Sigmoid colon (tissue), 7 donors: ENCODE measurements around the gene TAL2. TPM values are rescaled to one million over a fixed set of nuclear protein-coding genes. Genes with fewer than 3 reads are reported as not detected.
A peak's percentile ranks its signal among the peaks of the same experiment; 100 is the strongest.

ENCODE experiments used
- DNase-seq: peaks from one replicate; pipeline ENCODE4 v3.0.0-alpha.2; 2019
- H3K27ac ChIP-seq, 4 donors: fragments of 200-600 bp; sonication (generic); one replicate each; pipeline ENCODE4 v1.5.1; 2016 to 2019; ENCODE audit warnings: mild to moderate bottlenecking in 1 of 4
- H3K27me3 ChIP-seq, 3 donors: fragments of 200-600 bp; sonication (generic); one replicate each; pipeline ENCODE4 v1.5.1; 2019; ENCODE audit warnings: mild to moderate bottlenecking in 1 of 3
- H3K36me3 ChIP-seq, 4 donors: fragments of 200-600 bp; sonication (generic); one replicate each; pipeline ENCODE4 v1.5.1; 2016 to 2019
- H3K4me1 ChIP-seq, 4 donors: fragments of 200-600 bp; sonication (generic); one replicate each; pipeline ENCODE4 v1.5.1; 2017 to 2019
- H3K4me3 ChIP-seq, 4 donors: fragments of 200-600 bp; sonication (generic); one replicate each; pipeline ENCODE4 v1.5.1; 2017 to 2019; ENCODE audit warnings: mild to moderate bottlenecking in 2 of 4, moderate library complexity in 1 of 4
- H3K9me3 ChIP-seq, 4 donors: fragments of 200-600 bp in 3 of 4; sonication (generic) in 3 of 4; one replicate each; pipeline versions ENCODE4 v1.5.1 to v1.6.1; 2013 to 2019
- EP300 ChIP-seq, 4 donors: sonication (generic); formaldehyde crosslinking; IDR thresholded peaks; one replicate each; pipeline ENCODE4 v1.6.1; 2017; ENCODE audit warnings: antibody characterized with exemption in 4 of 4
- POLR2A ChIP-seq, 2 donors: fragments of 450-650 bp; IDR thresholded peaks; one replicate each; pipeline ENCODE4 v1.6.1; 2016; ENCODE audit warnings: antibody characterized with exemption in 2 of 2, mild to moderate bottlenecking in 2 of 2, moderate library complexity in 2 of 2
- POLR2AphosphoS5 ChIP-seq, 4 donors: sonication (generic); formaldehyde crosslinking; IDR thresholded peaks; one replicate each; pipeline ENCODE4 v1.6.1; 2017; ENCODE audit warnings: antibody characterized with exemption in 4 of 4
- WGBS, 2 donors: extraction: QIAGEN DNeasy Blood & Tissue Kit; methylation state at CpG; one replicate each; pipeline ENCODE4 v1.1.7; 2013; 5-methylcytosine and 5-hydroxymethylcytosine counted together
- intact Hi-C: fragments of 100-400 bp; cut with DNase I; formaldehyde crosslinking; loops from one replicate; pipeline ENCODE4 v1.15.1; 2023
- polyA plus RNA-seq, 3 donors: library from polyadenylated mRNA; stranded (reverse); fragments of 200-250 nt; gene quantifications; one replicate each; pipeline ENCODE4 v1.2.3, GENCODE V29; 2013
- total RNA-seq, 4 donors: library from RNA; depleted of rRNA; stranded (reverse); fragments of >200 nt; gene quantifications; one replicate each; pipeline ENCODE4 v1.1.0, GENCODE V29; 2016
- TF ChIP-seq, protein P1 (sequence below), 4 experiments: fragments of 450-650 bp in 3 of 4; fragments of 200-600 bp in 1 of 4; IDR thresholded peaks; one replicate each; pipeline ENCODE4 v1.5.1; 2016 to 2019; ENCODE audit warnings: antibody characterized with exemption in 4 of 4, mild to moderate bottlenecking in 3 of 4, moderate library complexity in 2 of 4
- donor health status: healthy with polysubstance abuse.
- donor health status: Bipolar disorder and iron deficiency.
- donor health status: healthy.

TAL2 gene
- total and polyA plus RNA-seq, 7 donors = not detected

DNA sequence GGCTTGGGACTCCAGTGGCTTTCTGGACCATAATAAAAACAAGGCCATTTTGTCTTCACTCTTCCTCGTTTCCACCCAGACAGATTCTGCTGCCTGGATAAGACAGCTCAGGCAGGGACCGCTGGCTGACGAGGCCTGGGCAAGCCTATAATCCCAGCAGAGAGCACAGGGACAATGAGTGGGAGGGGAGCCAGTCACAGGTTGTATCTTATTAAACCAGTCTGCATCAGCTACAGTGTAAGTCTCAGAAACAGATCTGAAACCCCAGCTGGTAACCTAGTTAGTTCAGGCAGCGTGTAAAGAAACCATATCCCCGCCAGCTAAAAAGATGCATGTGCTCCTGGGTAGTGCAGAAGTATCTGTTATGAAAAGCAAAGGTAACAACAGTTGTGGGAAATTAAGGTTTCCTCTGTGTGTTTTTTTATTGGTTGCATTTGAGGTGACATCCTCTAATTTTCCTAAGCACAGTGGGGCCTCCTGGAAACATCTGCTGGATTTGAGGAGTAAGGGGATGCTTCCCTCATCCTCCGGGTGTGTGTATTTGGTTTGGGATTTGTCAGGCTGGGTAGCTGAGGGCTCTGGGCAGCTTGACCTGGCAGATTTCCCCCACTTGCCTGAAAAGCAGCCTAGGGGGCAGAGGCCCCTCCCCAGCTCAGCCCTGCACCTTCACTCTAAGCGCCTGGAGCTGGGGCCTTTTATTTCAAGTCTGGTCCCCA, 15.2 kb upstream of the TAL2 start:
- H3K27ac ChIP-seq = no peak overlapping the region
- WGBS, 2 donors = 88 to 91% methylated on average over 7 of the region's 7 CpGs
- TF ChIP-seq POLR2AphosphoS5 (IDR thresholded peaks at IDR 0.05) (no peak), EP300 (IDR thresholded peaks at IDR 0.05) (no peak), POLR2A (IDR thresholded peaks at IDR 0.05) (no peak)
- TF ChIP-seq, protein P1, sequence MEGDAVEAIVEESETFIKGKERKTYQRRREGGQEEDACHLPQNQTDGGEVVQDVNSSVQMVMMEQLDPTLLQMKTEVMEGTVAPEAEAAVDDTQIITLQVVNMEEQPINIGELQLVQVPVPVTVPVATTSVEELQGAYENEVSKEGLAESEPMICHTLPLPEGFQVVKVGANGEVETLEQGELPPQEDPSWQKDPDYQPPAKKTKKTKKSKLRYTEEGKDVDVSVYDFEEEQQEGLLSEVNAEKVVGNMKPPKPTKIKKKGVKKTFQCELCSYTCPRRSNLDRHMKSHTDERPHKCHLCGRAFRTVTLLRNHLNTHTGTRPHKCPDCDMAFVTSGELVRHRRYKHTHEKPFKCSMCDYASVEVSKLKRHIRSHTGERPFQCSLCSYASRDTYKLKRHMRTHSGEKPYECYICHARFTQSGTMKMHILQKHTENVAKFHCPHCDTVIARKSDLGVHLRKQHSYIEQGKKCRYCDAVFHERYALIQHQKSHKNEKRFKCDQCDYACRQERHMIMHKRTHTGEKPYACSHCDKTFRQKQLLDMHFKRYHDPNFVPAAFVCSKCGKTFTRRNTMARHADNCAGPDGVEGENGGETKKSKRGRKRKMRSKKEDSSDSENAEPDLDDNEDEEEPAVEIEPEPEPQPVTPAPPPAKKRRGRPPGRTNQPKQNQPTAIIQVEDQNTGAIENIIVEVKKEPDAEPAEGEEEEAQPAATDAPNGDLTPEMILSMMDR (IDR thresholded peaks at IDR 0.05) = no peak
- no peak overlapping the region for H3K4me3 ChIP-seq
- no peak for DNase-seq
- no peaks in the 10 kb centered on the region for H3K4me1 ChIP-seq
- intact Hi-C loops = no loop called here
- H3K9me3 ChIP-seq = peaks cover 0 to 4% (median 0%) of the 10 kb centered on the region in 4 donors
- no peaks in the 10 kb centered on the region for H3K36me3 ChIP-seq
- no peaks in the 10 kb centered on the region for H3K27me3 ChIP-seq

GRCh38 chr9:105647595-105648349, 14.5 kb upstream of the TAL2 start:
- no peak overlapping the region for H3K27ac ChIP-seq

GRCh38 chr9:105651806-105652205, 10.5 kb upstream of the TAL2 start:
- Histone ChIP-seq H3K4me3 (no peak overlapping the region), H3K27ac (no peak overlapping the region), H3K9me3 (no peaks in the 10 kb centered on the region), H3K27me3 (peaks cover 3 to 14% (median 13%) of the 10 kb centered on the region in 3 donors), H3K4me1 (peaks cover 0 to 11% (median 10%) of the 10 kb centered on the region in 4 donors), H3K36me3 (no peaks in the 10 kb centered on the region)
- TF ChIP-seq, protein P1 (IDR thresholded peaks at IDR 0.05) = no peak
- no peak for TF ChIP-seq EP300 (IDR thresholded peaks at IDR 0.05)
- TF ChIP-seq POLR2A (IDR thresholded peaks at IDR 0.05) = no peak
- TF ChIP-seq POLR2AphosphoS5 (IDR thresholded peaks at IDR 0.05) = no peak
- intact Hi-C loops = no loop called here
- DNase-seq = no peak
- WGBS, 2 donors = 77 to 78% methylated on average over 4 of the region's 4 CpGs

More at GRCh38 chr9:105647595-105648349, 14.5 kb upstream of the TAL2 start:
- DNase-seq = no peak
- H3K9me3 ChIP-seq = peaks cover 0 to under 1% (median 0%) of the 10 kb centered on the region in 4 donors
- no peaks in the 10 kb centered on the region for H3K4me1 ChIP-seq
- TF ChIP-seq, protein P1 (IDR thresholded peaks at IDR 0.05) = no peak
- TF ChIP-seq POLR2AphosphoS5 (IDR thresholded peaks at IDR 0.05) = no peak
- TF ChIP-seq POLR2A (IDR thresholded peaks at IDR 0.05) = no peak
- TF ChIP-seq EP300 (IDR thresholded peaks at IDR 0.05) = no peak
- intact Hi-C loops = no loop called here
- H3K36me3 ChIP-seq = no peaks in the 10 kb centered on the region
- no peaks in the 10 kb centered on the region for H3K27me3 ChIP-seq
- H3K4me3 ChIP-seq = no peak overlapping the region
- 91 to 92% methylated on average over 12 of the region's 12 CpGs for WGBS, 2 donors

DNA sequence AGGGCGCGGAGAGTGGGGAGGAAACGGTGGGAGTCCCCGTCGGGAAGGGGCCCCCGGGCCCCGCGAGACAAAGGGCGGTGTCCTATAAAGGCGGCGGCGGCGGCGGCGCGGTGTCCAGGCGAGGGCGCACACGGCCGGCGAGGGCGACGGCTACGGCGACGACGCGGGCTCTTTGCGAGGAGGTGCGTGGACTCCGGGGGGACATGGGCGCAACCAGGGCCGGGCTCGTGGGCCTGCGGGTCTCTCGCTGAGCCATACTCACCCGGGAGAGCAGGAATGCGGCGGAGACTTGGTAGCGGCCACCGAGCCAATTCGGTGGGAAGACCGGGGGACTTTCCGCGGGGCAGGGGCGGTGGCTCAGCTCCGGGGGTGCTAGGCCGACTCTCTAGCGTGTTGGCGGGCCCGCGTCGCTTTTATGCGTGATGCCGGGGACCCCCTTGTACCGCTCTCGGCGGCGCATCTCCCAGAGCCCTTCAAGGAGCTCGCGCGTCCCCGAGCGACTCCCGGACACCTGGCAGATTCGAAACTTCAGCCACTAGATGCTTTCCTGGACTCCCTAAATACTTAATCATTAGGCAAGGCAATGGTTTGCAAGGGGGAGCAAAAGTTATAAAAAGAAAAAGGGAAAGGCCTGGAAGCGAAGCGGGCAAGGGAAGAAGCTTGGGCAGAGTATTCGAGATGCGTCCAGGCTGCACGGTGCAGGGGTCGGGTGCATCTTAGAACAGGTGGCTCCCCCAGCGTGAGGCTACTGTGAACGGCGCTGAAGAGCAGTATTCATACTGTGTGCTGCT, 5.9 kb upstream of the TAL2 start:
- intact Hi-C loops = no loop called here
- no peaks in the 10 kb centered on the region for H3K36me3 ChIP-seq
- DNase-seq = no peak
- TF ChIP-seq POLR2AphosphoS5 (IDR thresholded peaks at IDR 0.05) (no peak), POLR2A (IDR thresholded peaks at IDR 0.05) (no peak), EP300 (IDR thresholded peaks at IDR 0.05) (no peak)
- TF ChIP-seq, protein P1 (IDR thresholded peaks at IDR 0.05) = no peak
- peak overlapping the region; percentile 23 to 58 (median 46) for H3K4me3 ChIP-seq
- no peaks in the 10 kb centered on the region for H3K9me3 ChIP-seq
- H3K4me1 ChIP-seq = peaks cover 0 to 12% (median 12%) of the 10 kb centered on the region in 4 donors
- H3K27ac ChIP-seq = no peak overlapping the region
- peaks cover 3 to 41% (median 20%) of the 10 kb centered on the region in 3 donors for H3K27me3 ChIP-seq
- 1% methylated on average over 75 of the region's 75 CpGs for WGBS, 2 donors
